RWPE1 (cell line): ENCODE results near the gene FABP7.

Experiments used
- CTCF ChIA-PET: fragments of 350-600 bp; sonication (Branson Sonifier 250); formaldehyde crosslinking; extraction: SDS; loops from one replicate; lab custom pipeline; 2021; lab: Yijun Ruan, JAX
- POLR2A ChIA-PET: fragments of 400-600 bp; formaldehyde crosslinking; extraction: SDS; loops from one replicate; lab custom pipeline; 2020; ENCODE audit warnings: antibody characterized with exemption; ENCODE audit not compliant: low non-redundant PET; lab: Yijun Ruan, JAX
- DNase-seq: peaks from one replicate; pipeline ENCODE4 v3.0.0; 2012; ENCODE audit warnings: low spot score
- H3K27ac ChIP-seq: fragments of 450-650 bp; 2 replicates; pipeline ENCODE4 v1.5.1; 2017
- CTCF ChIP-seq: fragments of 450-650 bp; conservative IDR thresholded peaks from 2 replicates; pipeline ENCODE4 v1.5.1; 2017; ENCODE audit warnings: low read depth, mild to moderate bottlenecking

Gene FABP7

GRCh38 chr6:122790028-122790422, 10.5 kb downstream of the FABP7 start:
- POLR2A ChIA-PET, result interaction anchor here (0.7 kb wide), 1 partner anchor 9 kb away, joined by 3 read pairs; no protein-coding TSS in a partner anchor
- no peak for TF ChIP-seq CTCF
- peak overlapping the region; percentile 84 for H3K27ac ChIP-seq
- DNase-seq, result no peak
- CTCF ChIA-PET, result interaction anchor here (0.6 to 1.3 kb wide), 6 partner anchors 9 to 323 kb away, joined by 3 to 5 read pairs (median 4); no protein-coding TSS in a partner anchor

GRCh38 chr6:122790423-122791309, 11.2 kb downstream of the FABP7 start:
- DNase-seq, result peak; percentile 4
- H3K27ac ChIP-seq, result peak overlapping the region; percentile 84
- TF ChIP-seq CTCF, result no peak
- ChIA-PET POLR2A (no interaction called here), CTCF (no interaction called here)

- DNase-seq, result no peak
- POLR2A ChIA-PET, result no interaction called here
- CTCF ChIA-PET, result no interaction called here
- TF ChIP-seq CTCF, result no peak
- H3K27ac ChIP-seq, result no peak overlapping the region
Measured at GRCh38 chr6:122791310-122791679, 11.8 kb downstream of the FABP7 start.

GRCh38 chr6:122792766-122793165, 13.2 kb downstream of the FABP7 start:
- CTCF ChIA-PET, result no interaction called here
- POLR2A ChIA-PET, result no interaction called here
- H3K27ac ChIP-seq, result no peak overlapping the region
- no peak for DNase-seq
- TF ChIP-seq CTCF, result no peak

- DNase-seq, result no peak
- no peak for TF ChIP-seq CTCF
- no peak overlapping the region for H3K27ac ChIP-seq
- CTCF ChIA-PET, result no interaction called here
- POLR2A ChIA-PET, result no interaction called here
Measured at GRCh38 chr6:122797537-122797936, 18.0 kb downstream of the FABP7 start.

- DNase-seq, result peak; percentile 64
- ChIA-PET CTCF (interaction anchor here (1.1 to 1.3 kb wide), 2 partner anchors 8 to 41 kb away, joined by 4 to 5 read pairs; no protein-coding TSS in a partner anchor), POLR2A (no interaction called here)
- TF ChIP-seq CTCF, result no peak
- no peak overlapping the region for H3K27ac ChIP-seq
Measured at GRCh38 chr6:122798099-122798641, 18.7 kb downstream of the FABP7 start.
